ENCODE measurements around the gene TMEM87B.
"Not testable (repeated sequence)": the region's sequence is repeated elsewhere in the genome, so short reads cannot be mapped to it uniquely, and the experiment has no call there.

TMEM87B gene

GRCh38 chr2:112065486-112065885, 10.4 kb downstream of the TMEM87B start:
- no peak for DNase-seq

DNA sequence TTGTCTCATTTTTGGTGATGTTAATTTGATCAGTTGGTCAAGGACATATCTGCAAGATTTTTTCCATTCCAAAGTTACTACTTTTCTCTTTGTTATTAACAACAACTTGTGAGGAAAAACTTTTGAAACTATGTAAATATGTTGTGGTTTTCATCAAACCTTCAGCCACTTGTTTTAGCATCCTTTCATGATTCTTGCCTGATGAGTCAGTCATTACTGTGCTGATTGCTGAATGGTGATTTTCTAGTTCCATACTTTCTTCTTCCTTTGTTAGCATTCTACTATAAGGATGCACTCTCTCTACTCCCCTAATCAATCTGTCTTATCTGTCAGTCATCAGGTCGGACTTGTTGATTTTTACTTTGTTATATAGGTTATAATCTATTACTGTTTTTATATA, 10.9 kb downstream of the TMEM87B start:
- DNase-seq = no peak

DNA sequence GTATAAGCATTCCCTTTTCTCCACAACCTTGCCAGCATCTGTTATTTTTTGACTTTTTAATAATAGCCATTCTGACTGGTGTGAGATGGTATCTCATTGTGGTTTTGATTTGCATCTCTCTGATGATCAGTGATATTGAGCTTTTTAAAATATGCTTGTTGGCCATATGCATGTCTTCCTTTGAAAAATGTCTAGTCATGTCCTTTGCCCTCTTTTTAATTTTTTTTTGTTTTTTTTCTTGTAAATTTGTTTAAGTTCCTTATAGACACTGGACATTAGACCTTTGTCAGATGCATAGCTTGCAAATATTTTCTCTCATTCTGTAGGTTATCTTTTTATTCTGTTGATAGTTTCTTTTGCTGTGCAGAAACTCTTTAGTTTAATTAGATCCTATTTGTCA, 14.7 kb downstream of the TMEM87B start:
- not testable (repeated sequence) for DNase-seq

- DNase-seq = no peak
Measured at GRCh38 chr2:112073875-112074274, 18.8 kb downstream of the TMEM87B start.

DNA sequence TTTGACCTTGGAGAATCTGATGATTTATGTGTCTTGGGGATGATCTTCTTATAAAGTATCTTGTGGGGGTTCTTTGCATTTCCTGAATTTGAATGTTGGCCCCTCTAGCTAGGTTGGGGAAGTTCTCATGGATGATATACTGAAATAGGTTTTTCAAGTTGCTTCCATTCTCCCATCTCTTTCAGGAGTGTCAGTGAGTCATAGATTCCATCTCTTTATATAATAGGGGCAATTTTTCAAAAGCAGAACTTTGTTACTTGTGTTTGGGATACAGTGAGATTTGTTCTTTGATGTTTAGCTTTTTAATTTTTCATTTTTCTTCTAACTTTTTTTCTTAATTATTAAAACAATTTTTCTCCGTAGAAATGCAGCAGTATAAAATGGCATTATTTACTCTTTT, 19.4 kb downstream of the TMEM87B start:
- no peak for DNase-seq

DNA sequence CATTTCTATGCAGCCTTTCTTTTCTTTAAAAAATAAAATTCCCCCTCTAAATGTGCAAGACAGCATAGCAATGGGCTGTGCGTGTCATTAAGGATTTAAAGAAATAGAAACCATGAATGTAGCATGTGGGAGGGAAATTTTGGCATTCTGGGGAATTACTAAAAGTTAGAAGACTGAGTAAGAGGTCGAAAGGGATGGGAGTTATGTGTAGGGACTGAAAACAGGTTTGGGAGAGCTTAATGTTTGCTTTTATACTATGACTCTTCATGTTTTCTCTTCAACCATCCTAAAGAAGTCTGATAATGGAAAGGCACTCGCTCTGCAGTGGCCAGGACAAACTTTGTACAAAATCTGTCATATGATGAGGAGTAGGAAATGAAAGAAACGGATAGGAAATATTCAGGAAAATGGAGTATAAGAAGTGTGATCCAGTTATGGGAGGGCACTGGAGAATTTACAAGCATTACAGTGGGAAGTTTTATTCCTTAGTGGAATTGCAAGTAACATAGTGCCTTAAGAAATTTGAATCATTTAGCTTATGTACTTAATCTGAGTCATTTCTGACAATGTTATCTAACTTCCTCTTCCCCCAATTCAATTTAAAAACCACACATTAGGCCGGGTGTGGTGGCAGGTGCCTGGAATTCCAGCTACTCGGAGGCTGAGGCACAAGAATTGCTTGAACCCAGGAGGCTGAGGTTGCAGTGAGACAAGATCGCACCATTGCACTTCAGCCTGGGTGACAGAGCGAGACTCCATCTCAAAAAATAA, 20.6 kb downstream of the TMEM87B start:
- no peak for DNase-seq

- no peak for DNase-seq
Measured at GRCh38 chr2:112077814-112078213, 22.7 kb downstream of the TMEM87B start.

DNA sequence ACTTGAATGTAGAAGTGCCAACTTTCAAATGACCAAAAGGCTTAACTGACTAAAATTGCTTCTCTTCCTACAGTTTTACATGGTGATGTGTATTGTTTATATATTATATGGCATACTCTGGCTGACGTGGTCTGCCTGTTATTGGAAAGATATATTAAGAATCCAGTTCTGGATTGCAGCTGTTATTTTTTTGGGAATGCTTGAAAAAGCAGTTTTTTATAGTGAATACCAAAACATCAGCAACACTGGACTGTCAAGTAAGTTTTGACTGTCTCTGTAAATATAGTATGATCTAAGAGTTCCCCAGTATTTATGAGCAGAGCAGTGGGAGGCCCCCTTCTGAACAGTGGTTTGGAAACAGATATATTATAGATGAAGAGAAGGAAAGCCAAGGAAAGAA, 26.2 kb downstream of the TMEM87B start:
- DNase-seq = no peak

GRCh38 chr2:112084689-112085374, 29.8 kb downstream of the TMEM87B start:
- DNase-seq = no peak

- DNase-seq = no peak
Measured at GRCh38 chr2:112085375-112085730, 30.3 kb downstream of the TMEM87B start.

- DNase-seq = peak in 1 of 56 donors; percentile 4
Measured at GRCh38 chr2:112085916-112086669, 31.0 kb downstream of the TMEM87B start.

DNA sequence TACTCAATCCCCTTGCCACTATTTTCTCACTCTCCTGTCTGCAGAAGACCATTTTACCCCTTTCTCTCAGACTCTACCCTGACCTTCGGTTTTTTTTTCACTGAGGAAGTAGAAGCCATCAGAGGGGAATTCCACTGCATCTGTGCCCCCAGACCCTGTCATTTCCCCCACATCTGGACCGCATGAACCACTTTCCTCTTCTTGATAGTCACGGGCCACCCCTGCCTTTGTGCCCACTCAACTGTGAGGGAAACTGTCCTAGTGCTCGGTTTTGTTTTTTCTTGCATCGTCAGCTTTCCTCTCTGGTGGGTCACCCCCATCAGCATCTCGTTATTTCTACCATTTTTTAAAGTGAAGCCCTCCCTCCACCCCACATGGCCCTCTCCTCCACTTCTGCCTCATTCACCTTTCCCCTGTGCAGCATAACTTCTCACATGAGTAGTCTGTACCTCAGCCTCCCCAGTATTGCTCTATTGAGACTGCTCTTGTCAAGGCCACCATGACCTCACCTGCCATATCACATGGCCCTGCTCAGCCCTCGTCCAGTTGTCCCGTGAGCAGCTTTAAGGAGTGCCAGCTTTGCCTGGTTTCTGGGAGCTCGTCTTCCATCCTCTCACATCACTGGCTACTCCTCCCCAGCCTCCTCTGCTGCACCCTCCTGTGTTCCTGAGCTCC, 32.4 kb downstream of the TMEM87B start:
- DNase-seq = no peak

- DNase-seq = no peak
Measured at GRCh38 chr2:112089375-112089774, 34.3 kb downstream of the TMEM87B start.

GRCh38 chr2:112092286-112093041, 37.4 kb downstream of the TMEM87B start:
- no peak for DNase-seq

DNA sequence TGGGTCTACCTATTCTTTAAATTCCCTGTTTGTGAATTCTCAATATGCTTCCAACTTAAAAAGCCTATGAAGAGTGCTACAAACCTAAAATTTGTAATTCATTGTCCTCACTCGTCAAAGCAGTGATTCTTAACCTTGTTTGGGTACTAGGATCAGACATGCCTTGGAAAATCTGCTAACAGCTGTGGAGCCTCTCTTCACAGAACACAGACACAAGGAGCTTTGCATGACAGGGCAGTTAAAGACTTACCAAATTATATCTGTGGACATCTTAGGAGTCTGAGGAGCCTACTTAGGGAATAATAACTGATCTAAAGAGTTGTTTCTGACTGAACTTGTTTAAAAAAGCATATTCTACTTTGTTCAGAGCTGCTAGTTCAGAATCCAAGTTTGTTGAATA, 38.1 kb downstream of the TMEM87B start:
- DNase-seq = no peak

- no peak for DNase-seq
Measured at GRCh38 chr2:112095681-112096080, 40.6 kb downstream of the TMEM87B start.

DNA sequence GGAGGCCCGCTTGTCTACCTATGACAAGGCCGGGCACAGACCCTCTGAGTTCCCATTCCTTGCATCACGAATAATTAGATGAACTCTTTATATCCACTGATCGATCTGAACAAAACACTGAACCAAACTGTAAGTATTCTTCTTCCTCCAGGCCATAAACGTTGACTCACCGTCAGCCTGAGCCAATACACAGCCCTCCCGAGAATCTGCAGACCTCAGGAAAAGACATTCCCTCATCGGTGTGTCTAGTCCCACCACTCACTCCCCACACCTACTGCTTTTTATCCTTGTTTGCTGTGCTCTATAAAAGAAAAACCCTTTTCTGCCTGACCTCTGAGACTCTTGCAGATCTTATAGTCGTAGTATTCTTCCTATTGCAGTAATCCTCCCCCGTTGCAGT, 41.0 kb downstream of the TMEM87B start:
- no peak for DNase-seq

DNA sequence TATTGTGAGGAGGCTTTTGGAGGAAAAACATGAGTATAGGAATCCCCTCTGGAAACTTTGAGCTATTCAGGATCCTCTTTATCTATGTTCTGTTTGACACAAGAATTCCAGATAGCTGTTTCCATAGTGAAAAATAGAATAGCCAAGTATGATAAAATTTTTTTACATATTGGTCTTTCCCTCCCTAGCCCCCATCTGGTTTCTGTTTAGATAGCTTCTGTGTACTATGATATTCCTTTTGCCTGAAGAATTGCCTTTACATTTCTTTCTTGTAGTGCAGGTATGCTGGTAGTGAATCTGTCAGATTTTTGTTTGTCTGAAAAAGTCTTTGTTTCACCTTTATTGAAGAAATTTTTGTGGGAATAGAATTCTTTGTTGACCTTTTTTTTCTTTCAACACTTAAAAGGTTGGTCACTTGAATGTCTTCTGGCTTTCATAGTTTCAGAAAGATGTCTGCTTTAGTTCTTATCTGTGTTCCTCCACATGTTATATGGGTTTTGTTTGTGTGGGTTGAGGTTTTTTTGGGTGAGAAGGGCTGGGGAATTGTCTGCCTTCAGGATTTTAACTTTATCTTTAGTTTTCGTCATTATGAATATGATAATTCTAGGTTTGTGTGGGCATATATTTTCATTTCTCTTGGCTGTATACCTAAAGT, 53.2 kb downstream of the TMEM87B start:
- no peak for DNase-seq

GRCh38 chr2:112109278-112109677, 54.2 kb downstream of the TMEM87B start:
- DNase-seq = no peak

DNA sequence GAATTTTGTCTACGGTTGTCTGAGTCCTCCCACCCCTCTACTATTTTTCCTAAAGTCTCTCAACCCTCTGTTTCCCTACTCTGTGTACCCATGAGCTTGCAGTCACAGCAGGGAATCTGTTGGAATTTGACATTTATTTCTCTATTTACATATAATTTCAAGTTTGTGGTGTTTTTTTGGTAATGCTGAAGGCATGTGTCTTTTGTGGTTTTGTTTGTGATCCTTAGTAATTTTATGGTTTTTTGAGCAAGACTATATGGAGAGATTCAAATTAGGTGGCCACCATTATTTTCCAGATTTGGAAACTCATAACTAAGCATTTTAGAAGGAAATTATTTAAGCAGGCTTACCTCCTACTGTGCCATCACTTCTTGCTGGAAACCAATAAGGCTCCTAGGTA, 55.9 kb downstream of the TMEM87B start:
- no peak for DNase-seq

DNA sequence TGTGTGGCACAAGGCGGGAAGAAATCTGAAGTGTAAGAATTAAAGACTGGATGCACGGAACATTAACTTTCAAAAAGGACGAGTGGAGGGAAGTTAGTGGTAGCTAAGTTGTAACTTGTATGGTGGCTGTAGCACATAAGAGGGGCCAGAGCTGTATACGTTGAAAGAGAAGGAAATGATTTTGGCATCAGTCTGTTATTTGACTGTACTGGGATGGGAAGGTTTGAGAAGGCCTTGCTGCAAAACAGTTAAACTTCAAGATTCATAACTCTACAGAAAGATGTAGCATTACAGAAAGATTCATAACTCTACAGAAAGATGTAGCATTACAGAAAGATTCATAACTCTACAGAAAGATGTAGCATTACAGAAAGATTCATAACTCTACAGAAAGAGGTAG, 58.3 kb downstream of the TMEM87B start:
- DNase-seq = not testable (repeated sequence)

All from nucleus accumbens (tissue), 56 donors.